Measurements from ENCODE around the gene PDXDC1. TPM values are rescaled to one million over a fixed set of nuclear protein-coding genes. Genes with fewer than 3 reads are reported as not detected.
"Not testable (repeated sequence)": the region's sequence is repeated elsewhere in the genome, so short reads cannot be mapped to it uniquely, and the experiment has no call there.

The PDXDC1 gene
- total RNA-seq, 1 donor from 2014 or later, result 123 TPM

GRCh38 chr16:14963281-14964173 lies 11.3 kb upstream of the PDXDC1 start:
- Mint-ChIP-seq H3K36me3 (ENCODE audit: low read depth, unreplicated experiment) (no peaks in the 10 kb centered on the region), H3K27ac (ENCODE audit: unreplicated experiment) (no peak overlapping the region), H3K9me3 (ENCODE audit: unreplicated experiment) (no peaks in the 10 kb centered on the region), H3K27me3 (ENCODE audit: low read depth, unreplicated experiment) (peaks cover 12% of the 10 kb centered on the region), H3K4me3 (ENCODE audit: unreplicated experiment) (no peak overlapping the region), H3K4me1 (ENCODE audit: low read depth, unreplicated experiment) (no peaks in the 10 kb centered on the region)
- Histone ChIP-seq H3K9ac (ENCODE audit: low read length) (no peak overlapping the region), H3K27me3 (ENCODE audit: insufficient read depth, low read length) (peaks cover 4% of the 10 kb centered on the region), H3K4me2 (ENCODE audit: low read length) (no peak overlapping the region), H3K27ac (ENCODE audit: low read depth, low read length) (no peak overlapping the region), H3K9me3 (ENCODE audit: insufficient read depth, low read depth, low read length) (peaks cover 5% of the 10 kb centered on the region), H3K4me1 (ENCODE audit: insufficient read depth, low read length) (no peaks in the 10 kb centered on the region), H3K79me2 (ENCODE audit: insufficient read depth, low read length) (no peaks in the 10 kb centered on the region), H3K4me3 (ENCODE audit: insufficient read depth, low read depth, low read length) (no peak overlapping the region), H4K20me1 (ENCODE audit: insufficient read depth, low read length) (no peaks in the 10 kb centered on the region), H2AFZ (ENCODE audit: low read depth, low read length) (no peak overlapping the region), H3K36me3 (ENCODE audit: insufficient read depth, low read length) (no peaks in the 10 kb centered on the region)
- FAIRE-seq, result no peak
- no peak for TF ChIP-seq EZH2 (IDR thresholded peaks at IDR 0.05; ENCODE audit: insufficient read depth, low read length)
- no peak for TF ChIP-seq CTCF (IDR thresholded peaks at IDR 0.05; ENCODE audit: insufficient read depth, low read depth, low read length)
- no peak for DNase-seq (ENCODE audit: low read depth)

DNA sequence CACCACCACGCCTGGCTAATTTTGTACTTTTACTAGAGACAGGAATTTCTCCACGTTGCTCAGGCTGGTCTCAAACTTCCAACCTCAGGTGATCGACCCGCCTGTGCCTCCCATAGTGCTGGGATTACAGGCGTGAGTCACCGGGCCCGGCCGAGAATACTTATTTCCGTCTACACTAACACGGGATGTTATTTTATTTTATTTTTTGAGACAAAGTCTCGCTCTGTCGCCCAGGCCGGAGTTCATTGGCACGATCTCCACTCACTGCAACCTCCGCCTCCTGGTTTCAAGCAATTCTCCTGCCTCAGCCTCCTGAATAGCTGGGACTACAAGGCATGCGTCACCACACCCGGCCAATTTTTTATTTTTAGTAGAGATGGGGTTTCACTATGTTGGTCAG lies 9.5 kb upstream of the PDXDC1 start:
- TF ChIP-seq EZH2 (IDR thresholded peaks at IDR 0.05; ENCODE audit: insufficient read depth, low read length) (no peak), CTCF (IDR thresholded peaks at IDR 0.05; ENCODE audit: insufficient read depth, low read depth, low read length) (no peak)
- no peak overlapping the region for H3K9ac ChIP-seq (ENCODE audit: low read length)
- no peaks in the 10 kb centered on the region for H3K4me1 Mint-ChIP-seq (ENCODE audit: low read depth, unreplicated experiment)
- H3K27ac Mint-ChIP-seq (ENCODE audit: unreplicated experiment), result no peak overlapping the region
- H3K27ac ChIP-seq (ENCODE audit: low read depth, low read length), result no peak overlapping the region
- H3K79me2 ChIP-seq (ENCODE audit: insufficient read depth, low read length), result no peaks in the 10 kb centered on the region
- H3K27me3 Mint-ChIP-seq (ENCODE audit: low read depth, unreplicated experiment), result peaks cover 12% of the 10 kb centered on the region
- no peak overlapping the region for H2AFZ ChIP-seq (ENCODE audit: low read depth, low read length)
- H3K27me3 ChIP-seq (ENCODE audit: insufficient read depth, low read length), result peaks cover 4% of the 10 kb centered on the region
- no peak for DNase-seq (ENCODE audit: low read depth)
- H3K4me1 ChIP-seq (ENCODE audit: insufficient read depth, low read length), result no peaks in the 10 kb centered on the region
- no peaks in the 10 kb centered on the region for H3K36me3 Mint-ChIP-seq (ENCODE audit: low read depth, unreplicated experiment)
- no peak for FAIRE-seq
- H3K9me3 ChIP-seq (ENCODE audit: insufficient read depth, low read depth, low read length), result peaks cover 5% of the 10 kb centered on the region
- H3K36me3 ChIP-seq (ENCODE audit: insufficient read depth, low read length), result no peaks in the 10 kb centered on the region
- H4K20me1 ChIP-seq (ENCODE audit: insufficient read depth, low read length), result no peaks in the 10 kb centered on the region
- no peak overlapping the region for H3K4me2 ChIP-seq (ENCODE audit: low read length)
- no peak overlapping the region for H3K4me3 Mint-ChIP-seq (ENCODE audit: unreplicated experiment)
- no peak overlapping the region for H3K4me3 ChIP-seq (ENCODE audit: insufficient read depth, low read depth, low read length)
- no peaks in the 10 kb centered on the region for H3K9me3 Mint-ChIP-seq (ENCODE audit: unreplicated experiment)

DNA sequence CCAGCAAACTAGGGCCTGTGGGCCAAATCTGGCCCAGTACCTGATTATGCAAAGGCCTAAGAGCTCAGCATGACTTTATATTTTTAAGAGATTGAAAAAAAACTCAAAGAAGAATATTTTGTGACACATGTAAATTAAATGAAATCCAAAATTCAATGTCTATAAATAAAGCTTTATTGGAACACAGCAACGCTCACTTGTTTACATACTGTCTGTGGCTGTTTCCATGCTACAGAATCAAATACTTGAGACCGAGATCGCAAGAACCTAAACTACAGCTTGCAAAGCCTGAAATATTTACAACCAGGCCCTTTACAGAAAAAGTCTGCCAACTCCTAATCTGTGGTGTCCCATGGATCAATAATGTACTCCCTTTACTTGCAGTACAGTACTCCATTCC lies 5.0 kb upstream of the PDXDC1 start:
- DNase-seq (ENCODE audit: low read depth); H3K36me3 ChIP-seq (ENCODE audit: insufficient read depth, low read length); FAIRE-seq; H3K4me3 ChIP-seq (ENCODE audit: insufficient read depth, low read depth, low read length); H2AFZ ChIP-seq (ENCODE audit: low read depth, low read length); H3K36me3 Mint-ChIP-seq (ENCODE audit: low read depth, unreplicated experiment); H3K4me2 ChIP-seq (ENCODE audit: low read length); H3K27me3 ChIP-seq (ENCODE audit: insufficient read depth, low read length); H3K4me3 Mint-ChIP-seq (ENCODE audit: unreplicated experiment); H3K27ac Mint-ChIP-seq (ENCODE audit: unreplicated experiment); H3K4me1 ChIP-seq (ENCODE audit: insufficient read depth, low read length); H3K27me3 Mint-ChIP-seq (ENCODE audit: low read depth, unreplicated experiment); H3K79me2 ChIP-seq (ENCODE audit: insufficient read depth, low read length); H3K9me3 Mint-ChIP-seq (ENCODE audit: unreplicated experiment); H3K4me1 Mint-ChIP-seq (ENCODE audit: low read depth, unreplicated experiment); H3K9me3 ChIP-seq (ENCODE audit: insufficient read depth, low read depth, low read length); H3K9ac ChIP-seq (ENCODE audit: low read length); H4K20me1 ChIP-seq (ENCODE audit: insufficient read depth, low read length); H3K27ac ChIP-seq (ENCODE audit: low read depth, low read length): not testable (repeated sequence)

DNA sequence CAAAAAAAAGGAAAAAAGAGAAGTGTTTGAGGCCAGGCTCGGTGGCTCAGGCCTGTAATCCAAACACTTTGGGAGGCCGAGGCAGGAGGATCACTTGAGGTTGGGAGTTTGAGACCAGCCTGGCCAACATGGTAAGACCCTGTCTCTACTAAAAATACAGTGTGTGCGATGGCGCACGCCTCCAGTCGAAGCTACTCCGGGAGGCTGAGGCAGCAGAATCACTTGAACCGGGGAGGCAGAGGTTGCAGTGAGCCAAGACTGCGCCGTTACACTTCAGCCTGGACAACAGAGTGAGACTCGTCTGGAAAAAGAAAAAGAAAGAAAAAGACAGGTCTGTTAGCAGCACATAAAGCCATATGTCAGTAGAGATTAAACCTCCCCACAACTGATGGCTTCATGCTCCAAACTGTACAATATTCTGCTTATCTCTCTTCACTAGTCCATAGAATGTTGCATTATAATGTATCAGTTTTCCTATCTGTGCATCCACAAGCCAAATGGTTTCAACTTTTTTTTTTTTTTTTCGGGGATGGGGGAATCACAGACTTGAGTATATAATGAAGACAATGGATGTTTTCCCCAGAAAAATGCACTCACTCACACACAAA lies 3.1 kb upstream of the PDXDC1 start:
- H3K4me2 ChIP-seq (ENCODE audit: low read length); H3K27me3 Mint-ChIP-seq (ENCODE audit: low read depth, unreplicated experiment); H3K27me3 ChIP-seq (ENCODE audit: insufficient read depth, low read length); H3K4me1 ChIP-seq (ENCODE audit: insufficient read depth, low read length); H3K9me3 ChIP-seq (ENCODE audit: insufficient read depth, low read depth, low read length); H3K4me3 Mint-ChIP-seq (ENCODE audit: unreplicated experiment); H2AFZ ChIP-seq (ENCODE audit: low read depth, low read length); H3K27ac ChIP-seq (ENCODE audit: low read depth, low read length); FAIRE-seq; H3K4me1 Mint-ChIP-seq (ENCODE audit: low read depth, unreplicated experiment); H3K27ac Mint-ChIP-seq (ENCODE audit: unreplicated experiment); H3K4me3 ChIP-seq (ENCODE audit: insufficient read depth, low read depth, low read length); DNase-seq (ENCODE audit: low read depth); H3K9ac ChIP-seq (ENCODE audit: low read length); H3K9me3 Mint-ChIP-seq (ENCODE audit: unreplicated experiment); H3K36me3 ChIP-seq (ENCODE audit: insufficient read depth, low read length); H3K36me3 Mint-ChIP-seq (ENCODE audit: low read depth, unreplicated experiment): not testable (repeated sequence)
- H3K79me2 ChIP-seq (ENCODE audit: insufficient read depth, low read length), result peaks cover 21% of the 10 kb centered on the region
- peaks cover 11% of the 10 kb centered on the region for H4K20me1 ChIP-seq (ENCODE audit: insufficient read depth, low read length)

Measured in astrocyte (in vitro differentiated cells and primary cell).